Stomach (tissue), 9 donors: Measurements from ENCODE around the gene AANAT. TPM values are rescaled to one million over a fixed set of nuclear protein-coding genes. Genes with fewer than 3 reads are reported as not detected.
A peak's percentile ranks its signal among the peaks of the same experiment; 100 is the strongest.

ENCODE experiments used
- DNase-seq, 2 donors: peaks; one replicate each; pipeline versions ENCODE4 v3.0.0 to v3.0.0-alpha.2; 2013 to 2019
- H3K27ac ChIP-seq, 5 donors: fragments of 200-600 bp in 4 of 5; sonication (generic) in 4 of 5; one replicate each; pipeline ENCODE4 v1.5.1; 2013 to 2019; ENCODE audit warnings: mild to moderate bottlenecking in 1 of 5, moderate library complexity in 1 of 5
- H3K27me3 ChIP-seq, 3 donors: fragments of 200-600 bp; sonication (generic); one replicate each; pipeline ENCODE4 v1.5.1; 2017 to 2019; ENCODE audit warnings: mixed run types in 1 of 3
- H3K36me3 ChIP-seq, 4 donors: fragments of 200-600 bp; sonication (generic); 1 replicate in 3 of 4; 2 replicates in 1 of 4; pipeline ENCODE4 v1.5.1; 2016 to 2019
- H3K4me1 ChIP-seq, 4 donors: fragments of 200-600 bp; sonication (generic); one replicate each; pipeline ENCODE4 v1.5.1; 2016 to 2019
- H3K4me3 ChIP-seq, 4 donors: fragments of 200-600 bp; sonication (generic) in 3 of 4; one replicate each; pipeline ENCODE4 v1.5.1; 2016 to 2019; ENCODE audit warnings: mild to moderate bottlenecking in 1 of 4
- H3K9me3 ChIP-seq, 4 donors: fragments of 200-600 bp; sonication (generic); one replicate each; pipeline ENCODE4 v1.5.1; 2016 to 2019
- EP300 ChIP-seq: sonication (generic); formaldehyde crosslinking; IDR thresholded peaks from one replicate; pipeline ENCODE4 v1.6.1; 2017; ENCODE audit warnings: antibody characterized with exemption
- POLR2A ChIP-seq, 4 donors: fragments of 450-650 bp; IDR thresholded peaks; one replicate each; pipeline ENCODE4 v1.6.1; 2016; ENCODE audit warnings: antibody characterized with exemption in 4 of 4, control low read depth in 2 of 4, mild to moderate bottlenecking in 1 of 4, moderate library complexity in 1 of 4
- POLR2AphosphoS5 ChIP-seq, 3 donors: sonication (generic); formaldehyde crosslinking; IDR thresholded peaks; one replicate each; pipeline ENCODE4 v1.6.1; 2016; ENCODE audit warnings: antibody characterized with exemption in 3 of 3
- WGBS, 5 donors: extraction: QIAGEN DNeasy Blood & Tissue Kit in 3 of 5; methylation state at CpG; one replicate each; pipeline versions ENCODE4 v1.1.5 to v1.1.7; 2013 to 2018; 5-methylcytosine and 5-hydroxymethylcytosine counted together
- intact Hi-C: fragments of 100-400 bp; cut with DNase I; formaldehyde crosslinking; loops from one replicate; pipeline ENCODE4 v1.15.1; 2023; ENCODE audit warnings: low total_unique reads
- polyA plus RNA-seq, 3 donors: library from polyadenylated mRNA; stranded (reverse); fragments of 200-250 nt; gene quantifications; one replicate each; pipeline ENCODE4 v1.2.3, GENCODE V29; 2013
- total RNA-seq, 5 donors: library from RNA; depleted of rRNA; stranded (reverse); fragments of >200 nt; gene quantifications; one replicate each; pipeline versions ENCODE4 v1.1.0 to v1.2.3, GENCODE V29; 2014 to 2016
- TF ChIP-seq, protein P1 (sequence below), 7 experiments: fragments of 450-650 bp in 4 of 7; fragments of 200-600 bp in 3 of 7; sonication (generic) in 3 of 7; IDR thresholded peaks; one replicate each; pipeline ENCODE4 v1.5.1; 2016 to 2019; ENCODE audit warnings: antibody characterized with exemption in 7 of 7, control low read depth in 2 of 7, mild to moderate bottlenecking in 1 of 7
- donor health status: healthy with polysubstance abuse.
- donor health status: Bipolar disorder and iron deficiency.
- donor health status: healthy.

The AANAT gene
- total and polyA plus RNA-seq, 8 donors, result 0.44 TPM; not detected in 7

DNA sequence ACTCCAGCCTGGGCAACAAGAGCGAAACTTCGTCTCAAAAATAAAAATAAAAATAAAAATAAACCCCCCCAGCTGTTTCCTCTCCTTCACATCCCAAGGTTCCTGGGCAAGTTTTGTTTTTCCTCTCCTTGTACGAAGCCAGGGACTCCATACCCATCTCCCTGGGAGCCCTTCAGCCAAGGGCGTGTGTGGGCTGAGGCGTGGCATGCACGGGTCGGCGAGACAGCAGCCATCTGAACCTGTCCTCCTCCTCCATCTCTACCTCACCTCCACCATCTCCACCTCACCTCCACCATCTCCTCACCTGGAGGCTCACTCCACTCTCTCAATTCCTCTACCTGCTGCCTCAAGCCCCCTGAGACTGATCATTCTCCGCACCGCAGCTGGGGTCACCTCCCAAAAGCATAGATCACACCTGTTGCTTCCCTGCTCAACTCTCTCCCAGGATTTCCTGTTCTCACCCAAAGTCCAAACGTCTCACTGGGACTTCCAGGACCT, 16.9 kb downstream of the AANAT start:
- no peak for DNase-seq
- WGBS, 5 donors, result 85 to 91% (median 87%) methylated on average over 11 of the region's 11 CpGs
- H3K4me1 ChIP-seq, result peaks cover 0 to 17% (median 0%) of the 10 kb centered on the region in 4 donors
- no peak overlapping the region for H3K4me3 ChIP-seq
- H3K36me3 ChIP-seq, result peaks cover 0 to 23% (median 18%) of the 10 kb centered on the region in 4 donors
- peak overlapping the region in 3 of 5 donors; percentile 26 to 70 (median 32) for H3K27ac ChIP-seq
- intact Hi-C loops, result no loop called here
- H3K9me3 ChIP-seq, result no peaks in the 10 kb centered on the region
- H3K27me3 ChIP-seq, result no peaks in the 10 kb centered on the region
- TF ChIP-seq, protein P1, sequence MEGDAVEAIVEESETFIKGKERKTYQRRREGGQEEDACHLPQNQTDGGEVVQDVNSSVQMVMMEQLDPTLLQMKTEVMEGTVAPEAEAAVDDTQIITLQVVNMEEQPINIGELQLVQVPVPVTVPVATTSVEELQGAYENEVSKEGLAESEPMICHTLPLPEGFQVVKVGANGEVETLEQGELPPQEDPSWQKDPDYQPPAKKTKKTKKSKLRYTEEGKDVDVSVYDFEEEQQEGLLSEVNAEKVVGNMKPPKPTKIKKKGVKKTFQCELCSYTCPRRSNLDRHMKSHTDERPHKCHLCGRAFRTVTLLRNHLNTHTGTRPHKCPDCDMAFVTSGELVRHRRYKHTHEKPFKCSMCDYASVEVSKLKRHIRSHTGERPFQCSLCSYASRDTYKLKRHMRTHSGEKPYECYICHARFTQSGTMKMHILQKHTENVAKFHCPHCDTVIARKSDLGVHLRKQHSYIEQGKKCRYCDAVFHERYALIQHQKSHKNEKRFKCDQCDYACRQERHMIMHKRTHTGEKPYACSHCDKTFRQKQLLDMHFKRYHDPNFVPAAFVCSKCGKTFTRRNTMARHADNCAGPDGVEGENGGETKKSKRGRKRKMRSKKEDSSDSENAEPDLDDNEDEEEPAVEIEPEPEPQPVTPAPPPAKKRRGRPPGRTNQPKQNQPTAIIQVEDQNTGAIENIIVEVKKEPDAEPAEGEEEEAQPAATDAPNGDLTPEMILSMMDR (IDR thresholded peaks at IDR 0.05), result no peak
- TF ChIP-seq POLR2AphosphoS5 (IDR thresholded peaks at IDR 0.05) (no peak), EP300 (no peak), POLR2A (IDR thresholded peaks at IDR 0.05) (no peak)

DNA sequence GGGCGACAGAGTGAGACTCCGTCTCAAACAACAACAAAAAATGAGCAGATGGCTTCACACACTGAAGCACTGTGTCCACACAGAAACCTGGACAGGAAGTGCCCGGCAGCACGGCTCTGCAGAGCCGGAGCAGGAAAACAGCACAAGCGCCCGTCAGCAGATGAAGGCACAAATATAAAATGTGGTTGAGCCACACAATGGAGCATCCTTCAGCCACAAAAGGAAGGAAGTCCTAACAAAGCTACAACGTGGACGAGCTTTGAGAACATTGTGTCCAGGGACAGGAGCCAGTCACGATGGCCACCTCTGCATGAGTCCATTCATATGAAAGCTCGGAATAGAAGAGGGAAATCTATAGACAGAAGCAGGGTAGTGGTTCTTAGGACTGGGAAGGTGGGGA, 18.2 kb downstream of the AANAT start:
- Histone ChIP-seq H3K9me3 (no peaks in the 10 kb centered on the region), H3K27ac (peak overlapping the region in 3 of 5 donors; percentile 29 to 70 (median 33)), H3K4me3 (no peak overlapping the region), H3K4me1 (peaks cover 0 to 28% (median 5%) of the 10 kb centered on the region in 4 donors), H3K27me3 (no peaks in the 10 kb centered on the region), H3K36me3 (peaks cover 0 to 15% (median 14%) of the 10 kb centered on the region in 4 donors)
- 45 to 70% (median 62%) methylated on average over 11 of the region's 11 CpGs for WGBS, 5 donors
- peak in 1 of 2 donors; percentile 58 for DNase-seq
- intact Hi-C loops, result no loop called here
- peak in 1 of 3 donors; percentile 68 for TF ChIP-seq POLR2AphosphoS5 (IDR thresholded peaks at IDR 0.05)
- TF ChIP-seq EP300, result no peak
- TF ChIP-seq POLR2A (IDR thresholded peaks at IDR 0.05), result no peak

DNA sequence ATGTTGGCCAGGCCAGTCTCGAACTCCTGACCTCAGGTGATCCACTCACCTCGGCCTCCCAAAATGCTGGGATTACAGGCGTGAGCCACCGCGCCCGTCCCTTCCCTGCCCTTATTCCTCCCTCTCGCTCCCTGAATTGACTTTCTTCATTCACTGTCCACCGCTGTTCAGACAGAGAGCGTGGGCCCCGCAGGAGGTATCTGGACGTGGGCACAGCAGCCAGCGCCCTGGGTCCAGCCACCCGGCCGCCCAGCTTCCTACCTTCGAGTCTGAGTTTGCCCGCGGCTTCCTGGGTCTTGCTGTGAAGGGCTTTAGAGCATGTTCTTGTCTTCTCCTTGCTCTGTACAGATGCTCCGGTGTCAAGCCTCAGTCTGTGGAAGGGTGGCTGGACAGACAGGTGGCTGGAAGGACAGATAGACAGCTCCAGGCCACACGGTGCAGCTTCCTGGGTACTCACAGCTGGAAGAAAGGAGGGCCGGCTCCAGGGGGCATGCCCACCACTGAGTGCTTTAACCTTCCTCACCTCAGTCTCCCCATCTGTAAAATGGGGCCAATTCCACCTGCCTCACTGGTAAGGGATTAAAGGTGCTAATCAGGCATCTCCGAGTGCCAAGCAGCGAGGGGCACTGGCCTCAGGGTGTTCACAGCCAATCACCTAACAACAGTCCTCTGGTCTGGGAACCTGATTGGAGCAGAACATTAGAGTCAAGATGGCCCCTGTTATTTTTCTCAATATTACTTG, 20.2 kb downstream of the AANAT start:
- Histone ChIP-seq H3K27ac (no peak overlapping the region), H3K4me3 (no peak overlapping the region), H3K9me3 (no peaks in the 10 kb centered on the region), H3K27me3 (no peaks in the 10 kb centered on the region), H3K4me1 (peaks cover 9 to 49% (median 22%) of the 10 kb centered on the region in 4 donors), H3K36me3 (peaks cover 0 to 8% (median 7%) of the 10 kb centered on the region in 4 donors)
- TF ChIP-seq, protein P1 (IDR thresholded peaks at IDR 0.05), result no peak
- no peak for TF ChIP-seq EP300
- TF ChIP-seq POLR2A (IDR thresholded peaks at IDR 0.05), result no peak
- TF ChIP-seq POLR2AphosphoS5 (IDR thresholded peaks at IDR 0.05), result no peak
- intact Hi-C loops, result no loop called here
- DNase-seq, result no peak
- 94 to 97% (median 96%) methylated on average over 21 to 22 of the region's 22 CpGs for WGBS, 5 donors

DNA sequence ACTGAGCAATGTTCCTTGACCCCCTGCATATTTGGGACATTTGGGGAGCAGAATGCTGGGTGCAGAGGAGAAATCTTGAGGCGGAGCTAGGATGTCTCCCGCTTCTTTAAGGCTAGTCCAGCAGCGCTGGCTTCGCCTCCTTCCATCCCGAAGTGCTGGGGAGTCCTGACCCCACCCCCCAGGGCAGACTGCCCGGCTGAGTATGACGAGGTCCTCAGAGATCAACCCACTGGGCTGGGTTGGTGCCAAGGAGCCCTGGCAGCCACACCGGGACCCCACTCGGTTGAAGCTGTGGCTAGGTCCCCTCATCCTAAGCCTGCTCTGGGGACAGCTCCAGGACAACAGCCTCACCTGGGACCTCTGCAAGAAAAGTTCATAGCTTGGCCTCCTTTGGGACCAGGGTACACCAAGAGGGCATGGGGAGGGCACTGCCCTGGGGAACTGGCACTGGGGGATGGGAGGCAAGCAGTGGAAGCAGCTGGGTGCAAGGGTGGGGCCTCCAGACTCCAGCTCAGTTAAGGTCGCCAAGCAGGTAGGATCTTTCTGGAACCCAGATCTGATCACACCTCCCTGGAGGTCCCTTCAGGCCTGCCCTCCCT, 22.8 kb downstream of the AANAT start:
- H3K27ac ChIP-seq, result peak overlapping the region in 3 of 5 donors; percentile 16 to 92 (median 85)
- H3K27me3 ChIP-seq, result no peaks in the 10 kb centered on the region
- H3K9me3 ChIP-seq, result no peaks in the 10 kb centered on the region
- TF ChIP-seq, protein P1 (IDR thresholded peaks at IDR 0.05), result no peak
- TF ChIP-seq POLR2AphosphoS5 (IDR thresholded peaks at IDR 0.05) (no peak), EP300 (no peak), POLR2A (IDR thresholded peaks at IDR 0.05) (no peak)
- WGBS, 5 donors, result 62 to 69% (median 66%) methylated on average over 4 to 10 of the region's 10 CpGs
- DNase-seq, result no peak
- H3K4me3 ChIP-seq, result no peak overlapping the region
- H3K36me3 ChIP-seq, result peaks cover 0 to 8% (median 7%) of the 10 kb centered on the region in 4 donors
- H3K4me1 ChIP-seq, result peaks cover 20 to 63% (median 40%) of the 10 kb centered on the region in 4 donors
- intact Hi-C loops, result no loop called here
